ENCODE data around the gene UBE2J2.

UBE2J2 gene

GRCh38 chr1:1309251-1310108 lies 35.8 kb upstream of the UBE2J2 start:
- TF ChIP-seq CTCF (IDR thresholded peaks at IDR 0.05; ENCODE audit: extremely low read depth, insufficient read depth, missing control alignments) = no peak
- in situ Hi-C loops (cut with MboI; ENCODE audit: low pct_unique_long_range_greater_than_20kb, low sequenced_read_pairs, unreplicated experiment) = no loop called here
- no peak for DNase-seq (ENCODE audit: low spot score)

GRCh38 chr1:1308756-1309250 lies 35.1 kb upstream of the UBE2J2 start:
- peak; percentile 59 for DNase-seq (ENCODE audit: low spot score)
- TF ChIP-seq CTCF (IDR thresholded peaks at IDR 0.05; ENCODE audit: extremely low read depth, insufficient read depth, missing control alignments) = no peak
- in situ Hi-C loops (cut with MboI; ENCODE audit: low pct_unique_long_range_greater_than_20kb, low sequenced_read_pairs, unreplicated experiment) = no loop called here

- TF ChIP-seq CTCF (IDR thresholded peaks at IDR 0.05; ENCODE audit: extremely low read depth, insufficient read depth, missing control alignments) = peak; percentile 28
- in situ Hi-C loops (cut with MboI; ENCODE audit: low pct_unique_long_range_greater_than_20kb, low sequenced_read_pairs, unreplicated experiment) = no loop called here
- DNase-seq (ENCODE audit: low spot score) = peak; percentile 100
These were observed 34.5 kb upstream of the UBE2J2 start, which contains the start of the genes ACAP3 and PUSL1 for GRCh38 chr1:1307923-1308755. Gene ACAP3 (minus strand): TSS chr1:1307930. CDS start chr1:1307815, 115 bp downstream. Gene PUSL1 (plus strand): TSS chr1:1308597. CDS start chr1:1308644, 47 bp downstream.

GRCh38 chr1:1307261-1307922 lies 33.7 kb upstream of the UBE2J2 start:
- DNase-seq (ENCODE audit: low spot score) = no peak
- no peak for TF ChIP-seq CTCF (IDR thresholded peaks at IDR 0.05; ENCODE audit: extremely low read depth, insufficient read depth, missing control alignments)
- in situ Hi-C loops (cut with MboI; ENCODE audit: low pct_unique_long_range_greater_than_20kb, low sequenced_read_pairs, unreplicated experiment) = no loop called here

- in situ Hi-C loops (cut with MboI; ENCODE audit: low pct_unique_long_range_greater_than_20kb, low sequenced_read_pairs, unreplicated experiment) = no loop called here
- no peak for TF ChIP-seq CTCF (IDR thresholded peaks at IDR 0.05; ENCODE audit: extremely low read depth, insufficient read depth, missing control alignments)
- no peak for DNase-seq (ENCODE audit: low spot score)
These were observed 33.1 kb upstream of the UBE2J2 start for GRCh38 chr1:1306661-1307260.
